ENCODE measurements around the gene CCSER2.
"Not testable (repeated sequence)": the region's sequence is repeated elsewhere in the genome, so short reads cannot be mapped to it uniquely, and the experiment has no call there.

Gene CCSER2

GRCh38 chr10:84314275-84314674 is 14.1 kb upstream of the CCSER2 start:
- no peak for DNase-seq (ENCODE audit: low read depth)

- DNase-seq (ENCODE audit: low read depth), result no peak
Observed at GRCh38 chr10:84317174-84317573, 11.2 kb upstream of the CCSER2 start.

GRCh38 chr10:84321902-84322301 is 6.5 kb upstream of the CCSER2 start:
- no peak for DNase-seq (ENCODE audit: low read depth)

GRCh38 chr10:84323566-84323965 is 4.8 kb upstream of the CCSER2 start:
- DNase-seq (ENCODE audit: low read depth), result not testable (repeated sequence)

- DNase-seq (ENCODE audit: low read depth), result not testable (repeated sequence)
Observed at GRCh38 chr10:84326995-84327394, 1.4 kb upstream of the CCSER2 start.

GRCh38 chr10:84329196-84329611 is 815 bp downstream of the CCSER2 start:
- peak; percentile 32 for DNase-seq (ENCODE audit: low read depth)

GRCh38 chr10:84329986-84330651 is 1.7 kb downstream of the CCSER2 start:
- DNase-seq (ENCODE audit: low read depth), result no peak

- no peak for DNase-seq (ENCODE audit: low read depth)
Observed at GRCh38 chr10:84331091-84331490, 2.7 kb downstream of the CCSER2 start.

- peak; percentile 57 for DNase-seq (ENCODE audit: low read depth)
Observed at GRCh38 chr10:84333864-84334451, 5.6 kb downstream of the CCSER2 start.

- DNase-seq (ENCODE audit: low read depth), result no peak
Observed at GRCh38 chr10:84334811-84335210, 6.4 kb downstream of the CCSER2 start.

GRCh38 chr10:84335516-84335915 is 7.1 kb downstream of the CCSER2 start:
- DNase-seq (ENCODE audit: low read depth), result no peak

- no peak for DNase-seq (ENCODE audit: low read depth)
Observed at GRCh38 chr10:84336406-84337090, 8.2 kb downstream of the CCSER2 start.

- DNase-seq (ENCODE audit: low read depth), result no peak
Observed at GRCh38 chr10:84337199-84337598, 8.8 kb downstream of the CCSER2 start.

GRCh38 chr10:84339025-84339424 is 10.6 kb downstream of the CCSER2 start:
- DNase-seq (ENCODE audit: low read depth), result no peak

GRCh38 chr10:84340187-84340586 is 11.8 kb downstream of the CCSER2 start:
- no peak for DNase-seq (ENCODE audit: low read depth)

GRCh38 chr10:84340632-84341537 is 12.5 kb downstream of the CCSER2 start:
- DNase-seq (ENCODE audit: low read depth), result no peak

GRCh38 chr10:84341538-84341856 is 13.1 kb downstream of the CCSER2 start:
- no peak for DNase-seq (ENCODE audit: low read depth)

GRCh38 chr10:84341983-84342382 is 13.6 kb downstream of the CCSER2 start:
- no peak for DNase-seq (ENCODE audit: low read depth)

GRCh38 chr10:84342584-84342983 is 14.2 kb downstream of the CCSER2 start:
- no peak for DNase-seq (ENCODE audit: low read depth)

GRCh38 chr10:84343831-84344230 is 15.4 kb downstream of the CCSER2 start:
- no peak for DNase-seq (ENCODE audit: low read depth)

GRCh38 chr10:84344526-84344925 is 16.1 kb downstream of the CCSER2 start:
- DNase-seq (ENCODE audit: low read depth), result no peak

GRCh38 chr10:84347575-84348002 is 19.2 kb downstream of the CCSER2 start:
- DNase-seq (ENCODE audit: low read depth), result not testable (repeated sequence)

All from activated gamma-delta T cell treated with anti-CD3 and anti-CD28 coated beads, Interleukin-2, amount 50 U/mL, for 16 hours (primary cell).